Epithelial cell of esophagus (primary cell): Measurements from ENCODE around the gene BLVRB.

ENCODE experiments used
- DNase-seq: peaks from one replicate; pipeline ENCODE4 v3.0.0; 2010; ENCODE audit warnings: low read depth
- H3K4me3 ChIP-seq: 2 replicates; pipeline ENCODE4 v1.5.1; 2011; ENCODE audit warnings: mild to moderate bottlenecking, low read length, control low read depth
- CTCF ChIP-seq: IDR thresholded peaks from 2 replicates; pipeline ENCODE4 v1.5.1; 2011; ENCODE audit warnings: low read depth, mild to moderate bottlenecking, low read length, control low read depth, inconsistent platforms; ENCODE audit not compliant: insufficient read depth; ENCODE audit errors: missing control alignments

Gene BLVRB

GRCh38 chr19:40466985-40467734 is 1.6 kb upstream of the BLVRB start, which contains the start of gene SPTBN4:
Gene SPTBN4, plus strand, starts transcription at chr19:40467001. Its CDS starts 5,621 bp downstream, at chr19:40472622.
- TF ChIP-seq CTCF: no peak
- no peak for DNase-seq
- H3K4me3 ChIP-seq: peak within 1 kb of the TSS; percentile 47

GRCh38 chr19:40466219-40466984 is 857 bp upstream of the BLVRB start:
- peak overlapping the region; percentile 47 for H3K4me3 ChIP-seq
- no peak for TF ChIP-seq CTCF
- peak; percentile 5 for DNase-seq

- DNase-seq: peak; percentile 64
- H3K4me3 ChIP-seq: peak overlapping the region; percentile 83
- no peak for TF ChIP-seq CTCF
These were observed 454 bp downstream of the BLVRB start for GRCh38 chr19:40465025-40465556.

GRCh38 chr19:40464059-40465024 is 1.2 kb downstream of the BLVRB start:
- peak overlapping the region; percentile 83 for H3K4me3 ChIP-seq
- peak; percentile 94 for DNase-seq
- peak; percentile 87 for TF ChIP-seq CTCF

GRCh38 chr19:40463587-40464037 is 1.9 kb downstream of the BLVRB start:
- H3K4me3 ChIP-seq: peak overlapping the region; percentile 83
- peak; percentile 70 for DNase-seq

GRCh38 chr19:40461669-40462221 is 3.8 kb downstream of the BLVRB start:
- no peak overlapping the region for H3K4me3 ChIP-seq
- DNase-seq: no peak
- TF ChIP-seq CTCF: no peak

GRCh38 chr19:40460185-40460584 is 5.4 kb downstream of the BLVRB start:
- DNase-seq: no peak
- no peak for TF ChIP-seq CTCF
- no peak overlapping the region for H3K4me3 ChIP-seq
